ENCODE data around the gene TSPAN15. TPM values are rescaled to one million over a fixed set of nuclear protein-coding genes. Genes with fewer than 3 reads are reported as not detected.

The TSPAN15 gene
- total RNA-seq, result 1 to 10 TPM; 1.4 to 1.7 TPM

DNA sequence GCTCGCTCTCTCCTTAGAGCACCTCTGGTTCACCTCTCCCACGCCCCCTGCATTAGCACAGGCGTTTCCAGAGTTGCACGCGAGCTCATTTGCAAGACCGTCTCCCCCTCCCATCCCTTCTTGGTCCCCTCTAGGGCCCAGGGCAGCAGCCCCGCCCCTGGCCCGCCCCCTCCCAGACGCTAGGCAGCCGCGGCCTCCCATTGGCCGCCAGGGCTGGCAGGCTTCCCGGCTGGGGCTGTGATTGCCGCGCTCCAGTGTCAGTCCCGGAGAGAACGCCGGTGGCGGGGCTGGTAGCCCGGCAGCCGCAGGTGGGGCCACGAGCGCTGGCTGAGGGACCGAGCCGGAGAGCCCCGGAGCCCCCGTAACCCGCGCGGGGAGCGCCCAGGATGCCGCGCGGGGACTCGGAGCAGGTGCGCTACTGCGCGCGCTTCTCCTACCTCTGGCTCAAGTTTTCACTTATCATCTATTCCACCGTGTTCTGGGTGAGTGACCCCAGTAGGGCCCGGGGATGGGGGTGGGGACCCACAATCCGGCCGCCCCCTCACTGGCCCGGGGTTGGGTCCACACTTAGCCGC is at the start of gene TSPAN15:
Gene TSPAN15, plus strand, starts transcription at position 257 of the 575 bp plus-strand sequence. Its CDS starts 130 bp downstream, at position 387.
- CTCF ChIA-PET, result interaction anchor here (1.0 to 1.8 kb wide), 2 partner anchors 22 to 56 kb away, joined by 3 to 6 read pairs; no protein-coding TSS in a partner anchor
- POLR2A ChIA-PET, result interaction anchor here (0.6 kb wide), 1 partner anchor 20 kb away, joined by 4 read pairs; no protein-coding TSS in a partner anchor

DNA sequence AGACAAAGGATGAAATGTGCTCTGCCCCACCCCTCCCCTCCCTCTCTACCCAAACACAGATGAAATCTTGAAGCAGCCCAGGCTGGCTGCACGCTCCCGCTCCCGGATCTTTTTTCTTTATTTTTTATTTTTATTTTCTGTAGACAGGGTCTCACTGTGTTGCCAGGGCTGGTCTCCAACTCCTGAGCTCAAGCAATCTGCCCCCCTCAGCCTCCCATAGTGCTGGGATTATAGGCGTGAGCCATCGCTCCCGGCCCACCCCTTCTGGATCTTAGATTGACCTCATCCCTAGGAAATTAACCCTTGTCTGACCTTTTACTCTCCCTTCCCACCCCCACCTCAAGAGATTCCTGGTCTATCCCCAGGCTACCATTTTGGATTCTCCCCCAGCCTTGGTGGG is 48.9 kb upstream of the TSPAN15 start:
- ChIA-PET CTCF (no interaction called here), POLR2A (no interaction called here)

DNA sequence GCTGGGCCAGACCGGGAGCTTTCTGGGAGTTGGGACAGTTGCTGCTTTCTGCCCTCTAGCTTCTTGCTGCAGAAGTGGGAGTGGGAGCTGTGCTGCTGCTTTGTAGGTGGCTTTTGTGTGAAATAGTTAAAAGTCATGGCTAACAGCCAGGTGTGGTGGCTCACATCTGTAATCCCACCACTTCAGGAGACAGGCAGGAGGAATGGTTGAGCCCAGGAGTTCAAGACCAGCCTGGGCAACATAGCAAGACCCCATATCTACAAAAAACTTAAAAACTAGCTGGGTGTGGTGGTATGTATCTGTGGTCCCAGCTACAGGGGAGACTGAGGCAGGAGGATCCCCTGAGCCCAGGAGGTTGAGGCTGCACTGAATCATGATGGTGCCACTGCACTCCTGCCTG is 48.2 kb upstream of the TSPAN15 start:
- ChIA-PET POLR2A (no interaction called here), CTCF (interaction anchor here (1.1 to 1.4 kb wide), 2 partner anchors 10 to 164 kb away, joined by 4 to 6 read pairs; no protein-coding TSS in a partner anchor)

DNA sequence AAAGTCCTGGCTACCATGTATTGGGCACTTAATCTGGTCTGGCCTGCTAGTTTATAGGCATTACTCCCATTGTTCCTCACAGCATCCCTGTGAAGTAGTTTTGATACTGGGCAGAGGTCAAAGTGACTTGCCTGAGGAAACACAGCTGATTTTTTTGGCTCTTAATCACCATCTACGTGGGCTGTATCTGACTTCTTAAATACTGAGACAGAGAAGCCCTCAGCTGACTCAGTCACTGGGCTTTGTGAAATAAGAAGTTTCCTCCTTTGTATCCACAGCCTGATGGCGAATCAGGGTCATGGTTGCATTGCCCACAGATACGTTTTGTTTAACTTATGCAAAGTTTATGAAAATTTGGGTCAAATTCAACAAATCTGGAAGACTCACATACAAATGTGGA is 47.7 kb upstream of the TSPAN15 start:
- CTCF ChIA-PET, result interaction anchor here (1.1 to 1.4 kb wide), 2 partner anchors 11 to 164 kb away, joined by 4 to 6 read pairs; no protein-coding TSS in a partner anchor
- POLR2A ChIA-PET, result no interaction called here

DNA sequence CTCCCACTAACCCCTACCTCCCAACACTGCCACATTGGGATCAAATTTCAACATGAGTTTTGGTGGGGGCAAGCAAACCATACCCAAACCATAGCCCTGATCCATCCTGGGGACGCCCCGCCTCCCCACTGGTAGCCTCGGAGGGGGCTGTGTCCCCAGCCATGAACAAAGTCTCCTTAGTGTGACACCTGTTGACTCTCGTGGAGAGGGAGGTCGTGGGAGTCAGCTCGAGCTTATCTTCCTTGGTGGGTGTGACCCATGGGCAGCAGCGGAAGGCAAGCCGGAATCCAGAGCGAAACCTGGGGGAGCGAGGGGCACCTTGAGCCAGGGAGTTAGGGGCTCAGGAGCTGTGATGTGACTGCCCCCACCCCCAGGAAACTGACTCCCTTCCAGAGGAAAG is 46.5 kb upstream of the TSPAN15 start:
- CTCF ChIA-PET, result interaction anchor here (1.5 to 1.6 kb wide), 2 partner anchors 12 to 176 kb away, joined by 3 to 6 read pairs; no protein-coding TSS in a partner anchor
- POLR2A ChIA-PET, result no interaction called here

DNA sequence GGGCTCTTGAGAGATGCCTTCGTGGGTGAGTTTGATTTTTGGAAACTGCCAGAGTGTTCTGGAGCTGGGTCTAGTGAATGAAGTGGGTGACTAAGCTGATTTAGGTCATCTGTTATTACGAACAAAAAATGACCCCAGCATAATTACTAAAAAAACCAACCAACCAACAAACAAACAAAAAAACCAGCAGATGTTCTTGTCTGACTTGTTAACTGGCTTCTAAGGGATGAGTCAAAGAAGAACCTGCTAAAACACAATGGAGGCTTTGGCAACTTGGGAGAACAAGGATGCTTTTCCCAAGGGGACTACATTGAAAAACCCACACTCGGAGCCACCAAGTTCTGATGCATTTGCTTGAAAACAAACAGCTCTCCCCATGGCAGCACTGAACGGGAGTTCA is 46.0 kb upstream of the TSPAN15 start:
- ChIA-PET CTCF (interaction anchor here (1.5 to 1.6 kb wide), 2 partner anchors 12 to 176 kb away, joined by 3 to 6 read pairs; no protein-coding TSS in a partner anchor), POLR2A (no interaction called here)

DNA sequence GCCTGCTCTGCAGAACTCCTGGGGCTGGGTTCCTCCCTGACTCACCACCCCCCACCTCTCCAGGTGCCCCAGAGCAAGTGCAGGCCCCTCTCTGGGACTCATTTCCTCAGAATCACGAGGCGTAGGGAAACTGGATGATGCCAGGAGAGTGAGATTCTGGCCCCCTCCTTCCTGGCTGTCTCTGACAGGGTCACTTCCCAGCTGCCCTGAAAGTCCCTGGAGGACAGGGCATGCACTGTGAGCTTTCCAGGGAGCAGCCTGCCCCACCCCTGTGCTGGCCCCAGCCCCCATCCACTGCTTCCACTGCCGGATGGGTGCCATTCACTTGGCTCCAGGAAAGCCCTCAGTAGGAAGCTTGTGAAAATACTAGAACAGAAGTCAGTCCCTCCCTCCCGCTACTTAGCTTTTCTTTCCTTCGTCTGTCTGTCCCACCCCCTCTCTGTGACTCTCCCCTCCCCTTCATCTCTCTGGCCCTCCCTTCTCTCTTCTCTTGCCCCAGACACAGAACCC is 44.9 kb upstream of the TSPAN15 start:
- POLR2A ChIA-PET, result no interaction called here
- CTCF ChIA-PET, result interaction anchor here (1.4 to 2.6 kb wide), 3 partner anchors 8 to 14 kb away, joined by 6 to 13 read pairs (median 8); no protein-coding TSS in a partner anchor

DNA sequence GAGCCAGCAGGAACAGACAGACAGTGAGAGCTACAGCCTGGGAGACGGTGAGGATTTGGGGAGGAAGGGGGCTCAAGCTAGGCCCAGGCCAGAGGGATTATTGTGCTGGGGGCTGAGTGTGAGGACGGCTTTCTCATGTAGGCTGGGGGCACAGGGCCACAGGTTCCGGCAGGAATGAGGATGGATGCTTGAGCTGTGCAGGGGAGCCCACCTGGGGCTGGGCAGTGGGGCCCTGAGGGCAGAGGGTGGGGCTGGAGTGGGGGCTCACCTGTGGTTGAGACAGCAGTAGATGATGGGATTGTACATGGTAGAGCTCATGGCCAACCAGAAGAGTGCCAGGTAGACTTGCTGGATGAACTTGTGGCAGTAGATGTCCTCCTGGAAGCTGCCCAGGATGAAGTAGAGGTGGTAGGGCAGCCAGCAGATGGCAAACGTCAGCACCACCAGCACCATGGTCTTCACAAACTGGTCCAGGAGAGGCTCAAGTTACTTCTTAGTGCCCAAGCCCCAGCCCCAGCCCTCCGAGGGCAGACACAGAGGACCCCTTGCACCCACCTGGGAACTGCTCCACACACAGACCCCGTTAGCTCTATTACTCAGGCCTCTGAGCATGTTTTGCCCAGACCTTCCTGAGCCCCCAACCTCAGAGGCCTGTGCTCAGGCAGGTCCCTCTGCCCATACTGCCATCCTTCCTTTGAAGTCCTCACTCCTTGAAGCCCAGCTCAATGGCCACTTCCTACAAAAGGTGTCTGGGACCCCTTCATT is 44.3 kb upstream of the TSPAN15 start:
- ChIA-PET POLR2A (interaction anchor here (1.1 kb wide), 1 partner anchor 99 kb away, joined by 3 read pairs; no protein-coding TSS in a partner anchor), CTCF (interaction anchor here (0.6 to 2.6 kb wide), 10 partner anchors 9 to 371 kb away, joined by 3 to 16 read pairs (median 6); no protein-coding TSS in a partner anchor)

DNA sequence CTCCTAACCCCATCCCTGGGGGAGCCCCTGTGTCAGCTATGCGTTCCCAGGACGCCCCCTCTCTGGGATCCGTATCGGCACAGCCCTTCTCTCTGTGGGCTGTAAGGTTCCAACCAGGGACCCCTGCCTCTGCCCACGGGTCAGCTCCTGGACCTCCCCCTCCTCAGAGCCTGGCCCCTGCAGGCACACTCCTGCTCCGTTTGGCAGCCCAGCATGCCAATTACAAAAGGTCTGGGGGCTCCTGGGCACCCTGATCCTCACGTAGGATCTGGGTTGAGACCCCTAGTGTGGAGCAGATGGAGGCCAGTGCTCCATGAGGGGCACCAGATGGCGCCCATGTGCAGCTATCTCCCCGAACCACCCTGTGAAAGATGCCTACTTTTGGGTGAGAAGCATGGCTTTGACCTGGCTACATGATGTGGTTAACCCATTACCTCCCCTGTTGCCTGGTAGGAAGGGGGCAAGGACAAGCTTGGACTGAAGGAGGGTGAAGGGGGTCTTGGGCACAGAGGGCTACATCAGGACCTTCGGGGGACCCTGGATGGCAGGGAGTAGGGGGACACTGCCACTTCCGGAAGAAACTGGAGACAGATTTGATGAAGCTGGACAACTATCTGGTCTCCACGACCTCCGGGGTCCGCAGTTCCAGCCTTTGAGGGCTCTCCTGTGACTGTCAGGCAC is 43.5 kb upstream of the TSPAN15 start:
- ChIA-PET CTCF (interaction anchor here (0.6 to 2.6 kb wide), 18 partner anchors 10 to 372 kb away, joined by 3 to 16 read pairs (median 5); no protein-coding TSS in a partner anchor), POLR2A (interaction anchor here (0.5 to 1.3 kb wide), 4 partner anchors 12 to 98 kb away, joined by 3 to 5 read pairs (median 4); no protein-coding TSS in a partner anchor)

DNA sequence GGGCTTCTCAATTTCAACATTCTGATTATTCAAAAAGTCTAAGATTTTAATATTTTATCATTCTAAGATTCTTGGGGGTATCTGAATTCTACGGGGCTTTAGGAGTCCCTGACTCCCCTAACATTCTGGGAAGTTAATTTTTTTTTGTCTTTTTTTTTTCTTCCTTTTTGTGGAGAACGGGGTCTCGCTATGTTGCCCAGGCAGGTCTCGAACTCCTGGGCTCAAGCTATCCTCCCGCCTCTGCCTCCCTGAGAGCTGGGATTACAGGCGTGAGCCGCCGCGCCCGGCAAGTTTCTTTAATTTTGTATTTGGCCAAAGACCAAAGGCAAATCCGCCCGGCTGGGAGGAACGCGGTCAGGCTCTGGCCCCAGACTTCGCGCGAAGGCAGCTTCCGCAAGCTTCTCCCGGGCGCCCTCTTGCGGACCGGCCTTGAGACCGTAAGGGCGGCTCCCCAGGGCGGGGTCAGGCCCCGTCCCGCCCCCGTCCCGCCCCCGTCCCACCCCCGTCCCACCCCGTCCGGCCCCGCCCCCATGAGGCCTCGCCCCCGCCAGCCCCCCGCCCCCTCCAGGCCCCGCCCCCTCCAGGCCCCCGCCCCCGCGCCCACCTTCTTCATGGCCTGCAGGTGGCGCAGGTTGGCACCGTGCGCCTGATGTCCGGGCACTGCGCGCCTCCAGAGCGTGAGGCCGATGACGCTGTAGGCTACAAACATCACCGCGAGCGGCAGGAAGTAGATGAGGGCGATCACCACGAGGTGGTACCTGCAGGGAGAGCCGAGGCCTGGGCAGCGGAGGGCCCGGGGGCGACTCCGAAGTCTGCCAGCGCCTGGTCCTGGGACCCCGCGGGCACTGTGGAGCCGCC is 42.7 kb upstream of the TSPAN15 start:
- POLR2A ChIA-PET, result interaction anchor here (0.9 to 1.3 kb wide), 3 partner anchors 16 to 97 kb away, joined by 3 to 5 read pairs (median 4); no protein-coding TSS in a partner anchor
- CTCF ChIA-PET, result interaction anchor here (1.0 to 2.6 kb wide), 15 partner anchors 10 to 179 kb away, joined by 3 to 16 read pairs (median 5); no protein-coding TSS in a partner anchor

DNA sequence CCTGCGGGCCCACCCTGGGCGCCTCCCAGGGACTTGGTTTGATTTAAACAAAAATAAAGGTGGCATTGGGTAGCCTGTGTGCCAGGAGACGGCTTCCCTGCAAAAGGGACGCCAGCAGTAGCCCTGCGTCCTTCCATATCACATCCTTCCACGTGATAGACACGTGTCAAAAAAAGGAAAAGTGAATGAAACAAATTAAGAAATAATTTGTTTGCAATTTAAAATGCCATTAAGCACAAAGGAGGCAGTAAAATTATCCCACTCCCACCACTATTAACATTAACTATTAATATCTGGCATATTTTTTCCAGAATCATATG is 42.1 kb upstream of the TSPAN15 start:
- ChIA-PET POLR2A (interaction anchor here (1.3 kb wide), 1 partner anchor 16 kb away, joined by 5 read pairs; no protein-coding TSS in a partner anchor), CTCF (interaction anchor here (1.0 to 2.6 kb wide), 4 partner anchors 15 to 180 kb away, joined by 4 to 13 read pairs (median 6); no protein-coding TSS in a partner anchor)

DNA sequence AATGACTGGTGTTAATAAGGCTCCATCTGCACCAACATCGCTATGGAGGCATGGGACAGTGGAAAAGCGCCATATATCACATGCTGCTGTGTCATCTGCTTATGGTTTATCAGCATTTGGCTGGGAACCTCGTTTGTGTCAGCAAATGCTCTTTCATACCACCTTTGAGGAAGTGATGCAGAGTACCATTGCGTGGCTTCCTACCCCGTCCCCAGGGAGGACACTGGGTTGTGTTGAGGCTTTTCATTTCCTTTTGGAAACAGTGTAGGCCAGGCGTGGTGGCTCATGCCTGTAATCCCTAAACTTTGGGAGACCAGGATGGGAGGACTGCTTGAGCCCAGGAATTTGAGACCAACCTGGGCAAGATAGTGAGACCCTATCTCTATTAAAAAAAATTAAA is 41.3 kb upstream of the TSPAN15 start:
- POLR2A ChIA-PET, result no interaction called here
- CTCF ChIA-PET, result no interaction called here

DNA sequence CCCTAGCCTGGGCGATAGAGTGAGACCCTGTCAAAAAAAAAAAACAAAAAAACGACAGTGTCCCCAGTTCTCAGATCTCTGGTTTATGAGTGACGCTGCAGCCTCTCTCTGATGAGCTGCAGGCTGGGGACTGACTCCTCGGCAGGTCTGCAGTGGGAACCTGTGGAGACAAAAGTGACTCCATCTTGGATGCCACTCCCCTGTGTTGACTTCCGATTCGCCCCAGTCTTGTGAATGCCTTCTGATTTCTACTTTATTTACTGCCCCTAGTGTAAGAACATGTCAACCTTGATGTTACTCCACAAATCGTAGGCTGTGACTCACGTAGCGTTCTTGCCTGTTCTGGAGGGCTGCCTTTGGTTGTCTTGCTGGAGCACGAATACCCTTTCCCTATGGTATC is 40.8 kb upstream of the TSPAN15 start:
- CTCF ChIA-PET, result interaction anchor here (0.7 to 1.3 kb wide), 2 partner anchors 8 to 19 kb away, joined by 3 to 4 read pairs; no protein-coding TSS in a partner anchor
- POLR2A ChIA-PET, result no interaction called here

DNA sequence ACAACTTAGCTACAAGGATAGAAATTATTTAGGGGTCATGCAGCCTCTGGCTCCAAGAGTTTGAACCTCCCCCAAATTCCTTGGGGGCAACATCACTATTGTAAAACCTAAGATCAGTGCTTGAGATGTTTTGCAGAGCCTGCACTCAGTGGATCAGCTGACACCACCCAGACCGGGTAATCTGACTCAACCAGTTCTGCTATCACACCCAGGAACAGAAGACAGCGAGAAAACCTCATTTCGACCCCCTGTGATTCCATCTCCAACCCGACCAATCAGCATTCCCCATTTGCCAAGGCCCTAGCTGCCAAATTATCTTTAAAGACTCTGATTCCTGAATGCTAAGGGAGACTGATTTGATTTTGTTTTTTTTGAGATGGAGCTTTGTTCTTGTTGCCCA is 39.8 kb upstream of the TSPAN15 start:
- CTCF ChIA-PET, result interaction anchor here (1.3 kb wide), 1 partner anchor 18 kb away, joined by 3 read pairs; no protein-coding TSS in a partner anchor
- POLR2A ChIA-PET, result interaction anchor here (0.6 kb wide), 1 partner anchor 18 kb away, joined by 4 read pairs; no protein-coding TSS in a partner anchor

DNA sequence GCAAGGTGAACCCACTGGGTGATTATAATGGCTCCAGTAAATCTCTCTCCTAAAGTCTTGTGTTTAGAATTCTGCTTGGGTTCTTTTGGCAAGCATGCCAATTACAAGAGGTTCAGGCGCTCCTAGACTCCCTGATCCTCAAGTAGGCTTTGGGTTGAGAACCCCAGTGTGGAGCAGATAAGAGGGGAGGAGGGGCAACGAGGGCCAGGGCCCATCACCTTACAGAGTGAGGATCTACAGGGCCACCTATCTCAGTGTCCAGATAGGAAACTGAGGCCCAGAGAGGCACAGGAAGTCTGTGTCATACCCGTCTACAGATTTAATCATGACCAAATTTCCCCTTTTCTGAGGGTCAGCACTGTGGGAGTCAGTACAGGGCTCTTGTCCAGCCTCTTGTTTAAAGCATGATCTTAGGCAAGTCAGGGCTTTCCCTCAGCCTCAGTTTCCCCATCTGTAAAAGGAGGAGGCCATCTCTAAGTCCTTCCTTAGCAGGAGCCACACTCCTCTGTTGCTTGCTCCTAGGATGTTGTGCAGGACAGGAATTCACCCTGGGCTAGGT is 39.0 kb upstream of the TSPAN15 start:
- POLR2A ChIA-PET, result no interaction called here
- CTCF ChIA-PET, result no interaction called here

DNA sequence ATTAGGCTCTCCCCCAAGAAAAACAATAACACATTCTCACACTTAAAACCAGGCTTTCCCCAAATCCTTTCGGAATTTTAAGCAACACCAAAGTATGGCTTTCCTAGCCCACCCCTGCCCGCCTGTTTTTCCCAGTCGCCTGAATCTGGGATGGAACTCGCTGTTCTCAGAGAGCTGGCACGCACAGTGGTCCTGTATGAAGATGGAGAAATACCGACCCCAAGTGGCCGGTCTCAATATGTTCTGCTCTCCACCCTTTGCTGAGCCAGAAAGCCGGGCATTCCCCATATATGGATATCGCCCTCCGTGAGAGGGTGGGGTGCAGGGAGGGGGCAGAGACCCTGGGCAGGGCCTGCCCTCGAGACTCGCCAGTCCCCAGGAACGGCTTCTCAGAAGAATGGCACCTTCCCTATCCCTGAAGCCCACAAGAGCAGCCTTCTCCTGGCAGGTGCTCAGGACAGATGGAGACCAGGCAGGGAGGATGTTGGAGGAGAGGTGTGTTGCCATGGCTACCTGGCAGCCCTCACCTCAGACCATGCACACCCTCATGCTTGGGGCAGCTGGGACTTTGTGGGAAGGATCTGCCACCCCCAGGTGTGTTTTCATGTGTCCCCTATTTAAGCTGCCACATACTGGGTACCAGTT is 37.9 kb upstream of the TSPAN15 start:
- ChIA-PET CTCF (interaction anchor here (1.4 kb wide), 1 partner anchor 94 kb away, joined by 7 read pairs; no protein-coding TSS in a partner anchor), POLR2A (no interaction called here)

All from activated CD8-positive, alpha-beta memory T cell treated with anti-CD3 and anti-CD28 coated beads for 36 hours (primary cell).